HEK293T (cell line): Measurements from ENCODE around the gene IGF1R.

Experiments
- BHLHE40 ChIP-seq: fragments of 450-650 bp; IDR thresholded peaks from 2 replicates; pipeline ENCODE4 v1.6.1; 2016; ENCODE audit warnings: mild to moderate bottlenecking, moderate library complexity, borderline replicate concordance
- ELF4 ChIP-seq: fragments of 450-650 bp; IDR thresholded peaks from 2 replicates; pipeline ENCODE4 v1.6.1; 2017; ENCODE audit warnings: antibody characterized with exemption
- FOXK2 ChIP-seq: fragments of 450-650 bp; IDR thresholded peaks from 2 replicates; pipeline ENCODE4 v1.6.1; 2016; ENCODE audit warnings: mild to moderate bottlenecking
- FOXM1 ChIP-seq: fragments of 450-650 bp; IDR thresholded peaks from 2 replicates; pipeline ENCODE4 v1.6.1; 2017; ENCODE audit warnings: mild to moderate bottlenecking, borderline replicate concordance
- LEF1 ChIP-seq: fragments of 450-650 bp; IDR thresholded peaks from 2 replicates; pipeline ENCODE4 v1.6.1; 2017; ENCODE audit warnings: mild to moderate bottlenecking, borderline replicate concordance
- NFRKB ChIP-seq: fragments of 450-650 bp; IDR thresholded peaks from 2 replicates; pipeline ENCODE4 v1.6.1; 2016; ENCODE audit warnings: mild to moderate bottlenecking, moderate library complexity
- SUZ12 ChIP-seq: fragments of 450-650 bp; IDR thresholded peaks from 2 replicates; pipeline ENCODE4 v1.6.1; 2016; ENCODE audit warnings: mild to moderate bottlenecking
- TARDBP ChIP-seq: fragments of 450-650 bp; IDR thresholded peaks from 2 replicates; pipeline ENCODE4 v1.6.1; 2016

DNA sequence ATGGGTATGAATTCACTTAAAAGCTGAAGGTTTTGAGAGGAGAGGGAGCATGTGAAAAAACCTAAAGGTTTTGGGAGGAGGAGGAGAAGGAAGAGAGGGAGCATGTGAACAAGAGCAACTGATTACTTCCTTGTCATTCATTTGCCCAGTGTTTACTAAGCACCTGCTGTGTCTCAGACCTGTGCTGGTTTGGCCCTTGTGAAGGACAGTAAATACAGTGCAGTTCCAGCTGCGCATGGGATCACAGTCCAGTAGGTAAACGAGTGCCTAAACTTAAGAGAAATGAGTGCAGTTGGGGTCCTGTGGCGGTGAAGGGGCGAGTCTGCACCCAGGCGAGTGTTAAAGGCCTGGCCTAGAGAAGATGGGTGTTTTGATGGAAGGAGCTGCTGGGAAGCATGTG, 38.6 kb downstream of the IGF1R start:
- TF ChIP-seq FOXK2, result no peak
- TF ChIP-seq LEF1, result no peak
- no peak for TF ChIP-seq NFRKB
- no peak for TF ChIP-seq ELF4
- no peak for TF ChIP-seq BHLHE40
- TF ChIP-seq TARDBP, result no peak
- no peak for TF ChIP-seq SUZ12
- no peak for TF ChIP-seq FOXM1
